ENCODE data around the gene SLC16A12.

Gene SLC16A12

GRCh38 chr10:89535171-89536012 lies at the start of gene SLC16A12:
SLC16A12 (minus strand) TSS chr10:89535594; CDS start chr10:89462578, 73,016 bp downstream.
- DNase-seq, result no peak

GRCh38 chr10:89582022-89582421 lies 46.6 kb upstream of the SLC16A12 start:
- DNase-seq, result no peak

- no peak for DNase-seq
These were observed 44.8 kb upstream of the SLC16A12 start for GRCh38 chr10:89580243-89580642.

DNA sequence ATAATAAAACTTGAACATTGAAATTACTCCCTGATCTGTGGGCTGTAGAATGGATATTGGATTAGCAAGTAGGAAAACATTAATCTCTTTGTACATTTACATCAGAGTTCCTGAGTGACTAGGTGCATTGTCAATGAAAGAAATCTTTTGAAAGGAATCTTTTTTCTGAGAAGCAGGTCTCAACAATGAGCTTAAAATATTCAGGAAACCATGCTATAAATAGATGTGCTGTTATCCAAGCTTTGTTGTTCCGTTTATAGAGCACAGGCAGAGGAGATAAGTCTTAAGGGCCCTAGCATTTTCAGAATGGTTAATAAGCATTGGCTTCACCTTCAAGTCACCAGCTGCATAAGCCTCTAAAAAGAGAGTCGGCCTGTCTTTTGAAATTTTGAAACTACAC lies 41.3 kb upstream of the SLC16A12 start:
- DNase-seq, result no peak

DNA sequence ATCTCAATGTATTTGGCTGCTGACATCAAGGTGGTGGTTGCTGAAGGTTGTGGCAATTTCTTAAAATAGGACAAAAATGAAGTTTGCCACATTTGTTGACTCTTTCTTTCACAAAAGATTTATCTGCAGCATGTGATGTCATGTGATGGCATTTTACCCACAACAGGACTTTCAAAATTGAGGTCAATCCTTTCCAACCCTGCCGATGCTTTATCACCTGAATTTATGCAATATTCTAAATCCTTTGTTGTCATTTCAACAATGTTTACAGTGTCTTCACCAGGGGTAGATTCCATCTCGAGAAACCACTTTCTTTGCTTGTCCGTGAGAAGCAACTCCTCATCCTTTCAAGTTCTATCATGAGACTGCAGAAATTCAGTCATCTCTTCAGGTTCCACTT lies 40.6 kb upstream of the SLC16A12 start:
- DNase-seq, result no peak

DNA sequence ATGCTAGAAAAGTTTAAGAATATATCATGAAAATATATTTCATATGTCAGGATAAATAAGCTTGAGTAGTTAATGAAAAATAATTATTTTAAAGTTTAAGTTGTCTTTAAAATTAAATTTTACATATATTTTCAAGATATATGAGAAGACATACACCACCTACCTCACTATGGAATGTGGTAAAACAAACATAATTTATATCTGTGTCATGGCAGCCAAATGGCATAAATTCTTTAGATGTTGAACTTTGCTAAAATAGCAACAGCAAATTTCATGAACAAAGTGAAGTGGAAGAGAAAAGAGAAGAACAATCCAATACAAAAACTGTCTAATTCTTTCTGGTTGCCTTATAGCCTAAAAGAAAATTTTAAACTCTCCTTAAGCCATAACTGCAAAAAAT lies 39.6 kb upstream of the SLC16A12 start:
- no peak for DNase-seq

DNA sequence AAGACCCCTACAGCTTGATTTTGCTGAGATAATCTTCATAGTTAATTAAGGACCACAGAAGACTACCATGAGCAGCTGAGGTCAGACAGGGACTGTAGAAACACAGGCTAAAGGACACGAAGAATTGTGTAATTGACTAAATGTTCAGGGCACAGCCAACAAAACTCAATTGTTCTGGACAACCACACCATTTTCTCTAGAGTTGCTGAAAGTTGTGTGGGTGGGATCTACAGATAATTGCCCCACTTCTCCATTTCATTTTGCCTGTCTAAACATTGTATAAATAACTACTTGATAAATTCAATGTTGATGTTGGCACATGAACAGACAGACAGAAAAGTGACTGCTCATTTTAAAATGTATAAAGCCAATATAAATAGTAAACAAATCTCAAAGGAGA lies 39.0 kb upstream of the SLC16A12 start:
- no peak for DNase-seq

DNA sequence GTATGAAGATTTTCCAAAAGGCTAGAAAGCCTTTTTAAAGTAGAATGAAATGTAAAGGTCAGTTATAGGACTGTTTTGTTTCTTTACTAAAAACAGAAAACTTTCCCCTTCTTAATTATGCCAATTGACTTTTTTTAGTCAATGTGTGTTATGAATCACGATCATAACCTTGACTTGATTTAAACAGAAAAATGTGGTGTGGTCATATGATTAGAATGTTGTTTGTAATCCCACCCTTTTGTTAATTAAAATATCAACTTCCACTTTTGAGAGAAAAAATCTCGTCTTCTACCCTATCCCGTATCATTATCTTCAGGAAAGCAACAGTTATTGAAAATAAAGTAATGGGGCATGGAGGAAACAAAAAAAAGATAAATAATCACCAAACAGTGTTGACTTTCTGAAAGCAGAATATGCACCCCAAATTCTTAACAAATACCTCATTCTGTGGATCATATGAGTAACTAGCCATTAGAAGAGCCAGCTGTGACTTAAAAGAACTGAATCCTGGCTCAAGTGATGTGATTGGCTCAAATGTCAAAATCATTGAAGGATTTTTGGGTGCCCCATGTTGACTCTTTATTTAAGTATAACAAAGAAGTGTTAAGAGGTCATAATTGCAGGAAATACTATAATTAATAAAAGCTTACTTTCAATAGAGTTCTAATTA lies 32.3 kb upstream of the SLC16A12 start:
- DNase-seq, result no peak

DNA sequence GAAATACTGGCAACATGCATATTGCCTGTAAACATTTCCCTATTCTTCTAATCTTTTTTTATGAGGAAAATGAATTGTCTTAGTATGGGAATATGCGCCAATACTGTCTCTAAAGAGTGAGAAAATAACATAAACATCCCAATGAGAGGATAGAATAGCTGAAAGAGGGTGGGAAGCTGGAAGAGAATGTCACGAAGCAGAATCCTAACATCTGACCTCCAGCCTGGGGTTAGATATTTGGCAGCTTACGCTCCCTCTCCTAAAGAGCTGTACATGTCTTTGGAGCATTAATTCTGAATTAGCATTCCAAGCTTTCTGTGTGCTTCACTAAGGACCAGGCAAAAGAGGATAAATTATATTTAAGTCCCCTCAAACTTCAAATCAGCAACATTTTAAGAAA lies 31.6 kb upstream of the SLC16A12 start:
- no peak for DNase-seq

- DNase-seq, result no peak
These were observed 30.9 kb upstream of the SLC16A12 start for GRCh38 chr10:89566095-89566950.

DNA sequence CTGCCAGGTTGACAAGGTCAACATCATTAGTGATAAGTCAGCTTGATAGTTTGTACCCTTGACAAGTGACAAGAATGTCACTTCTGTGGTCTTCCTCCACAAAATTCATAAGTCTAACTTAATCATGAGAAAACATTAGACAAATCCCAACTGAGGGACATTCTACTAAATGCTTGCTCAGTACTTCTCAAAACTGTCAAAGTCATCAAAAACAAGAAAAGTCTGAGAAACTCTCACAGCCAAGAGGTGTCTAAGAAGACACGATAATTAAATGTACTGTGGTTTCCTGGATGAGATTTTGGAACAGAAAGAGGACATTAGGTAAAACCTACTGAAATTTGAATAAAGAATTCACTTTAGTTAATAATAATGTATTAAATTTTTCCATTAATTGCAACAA lies 29.8 kb upstream of the SLC16A12 start:
- no peak for DNase-seq

DNA sequence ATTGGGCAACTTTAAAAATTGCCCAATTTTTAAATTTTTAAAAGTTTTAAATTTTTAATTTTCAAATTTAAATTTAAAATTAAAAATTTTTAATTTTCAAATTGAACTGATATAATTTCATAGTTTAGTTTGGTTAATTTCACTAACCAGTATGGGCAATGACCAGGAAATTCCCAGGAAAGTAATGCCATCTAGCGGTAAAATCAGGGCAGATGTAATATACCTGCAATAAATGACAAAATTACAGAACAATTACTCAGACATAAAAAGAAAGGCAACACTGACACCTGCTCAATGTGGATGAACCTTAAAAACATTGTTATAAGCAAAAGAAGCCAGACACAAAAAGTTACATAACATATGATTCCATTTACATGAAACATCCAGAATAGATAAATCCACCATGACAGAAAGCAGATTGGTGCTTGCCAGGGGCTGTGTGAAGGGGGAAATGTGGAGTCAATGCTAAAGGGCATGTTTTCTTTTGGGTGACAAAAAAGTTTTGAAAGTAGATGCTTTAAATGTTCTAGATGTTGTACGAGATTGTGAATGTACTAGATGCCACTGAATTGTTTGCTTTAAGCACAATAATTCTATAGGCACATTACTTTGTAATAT lies 28.6 kb upstream of the SLC16A12 start:
- peak; percentile 13 for DNase-seq

DNA sequence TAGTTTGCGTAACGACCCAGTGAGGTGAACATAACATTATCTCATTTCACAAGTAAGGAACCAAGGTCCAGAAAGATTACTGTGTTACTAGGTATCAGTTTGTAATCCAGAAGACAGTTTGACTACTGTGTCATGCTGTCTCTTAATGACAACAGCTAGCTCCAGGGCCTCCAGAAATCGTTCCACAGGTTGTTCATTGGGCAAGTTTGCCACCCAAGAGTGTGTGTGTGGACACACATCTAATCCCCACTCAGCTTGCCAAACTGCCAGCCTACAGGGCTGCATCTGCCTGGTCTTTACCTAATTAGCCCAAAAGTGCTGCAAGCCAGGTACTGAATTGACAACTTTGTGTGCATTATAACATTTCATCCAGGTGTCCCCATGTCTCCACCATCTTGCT lies 27.9 kb upstream of the SLC16A12 start:
- DNase-seq, result no peak

GRCh38 chr10:89556600-89556999 lies 21.2 kb upstream of the SLC16A12 start:
- no peak for DNase-seq

DNA sequence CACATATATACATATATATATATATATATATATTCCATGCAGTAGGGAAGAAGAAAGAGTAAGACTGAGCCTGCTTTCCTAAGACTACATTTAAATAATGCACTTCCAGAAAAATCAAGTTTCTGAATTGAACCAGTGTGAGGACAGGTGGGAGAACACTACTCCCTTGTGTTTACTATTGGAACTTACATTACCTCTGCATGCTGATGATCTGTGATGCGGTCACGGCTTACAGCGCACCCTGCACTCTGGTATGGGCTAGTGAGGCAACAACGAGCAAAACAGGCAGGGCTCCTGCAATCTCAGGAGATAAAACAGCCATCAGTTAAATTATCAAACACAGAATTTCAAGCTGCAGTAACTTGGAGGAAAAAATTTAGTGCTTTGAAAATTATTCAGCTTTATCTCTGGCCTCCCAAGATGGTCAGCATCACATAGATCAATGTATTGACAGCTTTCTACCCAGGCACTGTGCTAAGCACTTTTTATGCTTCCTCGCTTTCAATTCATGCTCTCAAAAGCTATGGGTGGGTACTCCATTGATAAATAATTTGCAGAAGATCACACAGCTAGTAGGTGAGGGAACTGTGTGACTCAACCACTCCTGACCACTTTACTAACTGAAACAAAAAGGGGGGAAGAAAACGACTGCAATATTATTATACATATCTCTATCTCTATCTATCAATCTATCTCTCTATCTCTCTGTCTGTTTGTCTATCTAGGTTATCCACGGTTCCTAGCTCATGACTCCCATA lies 20.5 kb upstream of the SLC16A12 start:
- no peak for DNase-seq

- DNase-seq, result no peak
These were observed 19.0 kb upstream of the SLC16A12 start for GRCh38 chr10:89554433-89554832.

DNA sequence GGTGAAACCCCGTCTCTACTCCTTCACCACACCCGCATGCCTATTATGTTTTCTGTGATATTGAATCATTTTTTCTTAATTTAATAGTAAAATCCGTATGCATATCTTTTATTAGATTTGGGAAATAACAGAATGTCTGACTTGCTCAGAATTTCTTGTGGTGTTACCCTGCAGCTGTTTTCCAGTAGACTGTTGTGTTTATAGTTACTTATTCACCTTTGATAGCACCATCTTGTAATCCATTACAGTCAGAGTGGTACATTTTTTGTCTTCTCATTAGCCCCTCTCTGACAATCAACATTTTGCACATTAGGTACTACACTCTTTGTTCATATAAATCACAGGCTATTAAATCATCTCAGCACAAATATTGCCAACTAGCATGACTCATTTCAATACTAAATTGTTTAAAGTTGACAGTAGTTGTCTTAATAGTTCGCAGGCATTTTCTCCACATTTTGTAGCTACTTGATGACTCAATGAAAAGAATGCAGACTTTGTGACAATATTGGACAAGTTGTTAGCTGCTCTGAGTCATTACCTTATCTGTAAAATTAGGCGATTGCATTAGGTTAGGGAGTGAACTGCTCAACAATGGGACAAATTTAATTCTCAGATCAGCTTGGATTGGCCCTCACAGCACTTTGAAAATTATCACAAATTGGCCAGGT lies 17.8 kb upstream of the SLC16A12 start:
- DNase-seq, result no peak

DNA sequence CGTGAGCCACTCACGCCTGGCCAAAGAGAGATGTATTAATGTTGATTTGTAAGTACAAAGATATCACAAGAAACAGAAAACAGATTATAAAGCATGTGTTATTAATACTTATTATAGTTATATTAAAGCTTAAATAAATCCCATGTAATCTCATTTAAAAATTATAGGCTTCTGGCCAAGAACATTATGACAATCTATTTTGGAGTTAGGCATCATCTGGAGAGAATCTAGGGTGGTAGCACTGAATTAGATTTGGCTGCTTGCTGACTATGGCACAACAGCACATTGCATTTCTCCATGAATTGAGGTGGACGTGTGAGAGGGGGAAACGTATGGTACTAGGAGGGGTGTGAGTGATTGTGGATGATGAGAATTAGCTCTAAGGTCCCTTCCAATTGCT lies 16.8 kb upstream of the SLC16A12 start:
- DNase-seq, result no peak

DNA sequence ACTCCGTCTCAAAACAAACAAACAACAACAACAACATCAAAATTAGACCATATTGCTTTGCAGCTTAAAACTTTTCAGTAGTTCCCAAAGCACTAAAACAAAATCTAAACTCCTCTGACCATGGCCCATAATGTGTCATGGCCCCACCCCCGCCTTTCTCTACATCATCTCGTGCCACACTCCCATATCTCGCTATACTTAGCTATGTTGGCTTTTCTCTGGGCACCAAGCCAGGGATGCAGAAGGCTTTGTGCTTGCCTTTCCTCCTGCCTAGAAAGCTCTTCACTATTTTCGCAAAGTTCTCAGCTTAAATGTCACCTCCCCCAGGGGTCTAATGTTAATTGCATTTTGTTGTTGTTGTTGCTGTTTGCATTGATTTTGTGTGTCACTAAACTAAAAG lies 15.1 kb upstream of the SLC16A12 start:
- DNase-seq, result no peak

DNA sequence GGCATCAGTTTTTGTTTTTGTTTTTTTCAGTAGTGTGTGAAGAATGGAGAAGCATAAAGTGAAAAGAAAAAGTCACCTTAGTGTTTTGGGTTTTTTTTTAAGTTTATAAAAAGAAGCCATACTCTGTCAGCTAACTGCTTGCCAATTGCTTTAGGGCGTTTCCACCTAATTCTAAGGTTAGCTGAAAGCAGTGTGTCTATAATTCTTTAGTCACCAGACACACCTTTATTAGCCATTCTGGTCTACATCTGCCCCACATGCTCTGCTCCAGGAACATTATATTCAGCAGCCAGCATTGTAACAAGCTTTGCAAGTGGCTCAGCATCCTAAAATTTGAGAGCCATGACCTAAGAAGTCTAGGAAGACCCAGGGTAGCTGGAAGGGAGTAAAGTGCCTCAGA lies 14.1 kb upstream of the SLC16A12 start:
- no peak for DNase-seq

- no peak for DNase-seq
These were observed 13.3 kb upstream of the SLC16A12 start for GRCh38 chr10:89548673-89549072.

All from CD4-positive, alpha-beta T cell treated with Interleukin-6 for 4 hours (primary cell).